Gastroesophageal sphincter (tissue), 3 donors: ENCODE results near the gene EPS8L3.

Source experiments
- CTCF ChIP-seq, 4 experiments: fragments of 200-600 bp in 2 of 4; fragments of 450-650 bp in 2 of 4; sonication (generic) in 1 of 4; IDR thresholded peaks; one replicate each; pipeline ENCODE4 v1.5.1; 2017 to 2019; ENCODE audit warnings: antibody characterized with exemption in 4 of 4, mild to moderate bottlenecking in 2 of 4, moderate library complexity in 2 of 4
- POLR2A ChIP-seq, 2 donors: fragments of 450-650 bp; IDR thresholded peaks; one replicate each; pipeline ENCODE4 v1.6.1; 2017; ENCODE audit warnings: antibody characterized with exemption in 2 of 2, mild to moderate bottlenecking in 2 of 2, moderate library complexity in 1 of 2

GRCh38 chr1:109756848-109757521 lies 6.7 kb downstream of the EPS8L3 start:
- TF ChIP-seq CTCF (IDR thresholded peaks at IDR 0.05) (no peak), POLR2A (IDR thresholded peaks at IDR 0.05) (no peak)
